Ascending aorta (tissue), 2 donors: Measurements from ENCODE around the gene MYCL. TPM values are rescaled to one million over a fixed set of nuclear protein-coding genes. Genes with fewer than 3 reads are reported as not detected.
A peak's percentile ranks its signal among the peaks of the same experiment; 100 is the strongest.
"Not testable (repeated sequence)": the region's sequence is repeated elsewhere in the genome, so short reads cannot be mapped to it uniquely, and the experiment has no call there.

Experiments
- DNase-seq, 2 donors: peaks; one replicate each; pipeline ENCODE4 v3.0.0-alpha.2; 2019; ENCODE audit warnings: low spot score in 2 of 2
- H3K27ac ChIP-seq, 2 donors: fragments of 200-600 bp; sonication (generic); one replicate each; pipeline ENCODE4 v1.5.1; 2016 to 2017; ENCODE audit warnings: mild to moderate bottlenecking in 1 of 2
- H3K27me3 ChIP-seq: fragments of 200-600 bp; sonication (generic); one replicate; pipeline ENCODE4 v1.5.1; 2017
- H3K36me3 ChIP-seq, 2 donors: fragments of 200-600 bp; sonication (generic); one replicate each; pipeline ENCODE4 v1.5.1; 2016
- H3K4me1 ChIP-seq, 2 donors: fragments of 200-600 bp; sonication (generic); one replicate each; pipeline ENCODE4 v1.5.1; 2016 to 2017; ENCODE audit warnings: mild to moderate bottlenecking in 1 of 2
- H3K4me3 ChIP-seq, 2 donors: fragments of 200-600 bp; sonication (generic); one replicate each; pipeline ENCODE4 v1.5.1; 2016 to 2017; ENCODE audit warnings: mild to moderate bottlenecking in 1 of 2
- H3K9me3 ChIP-seq, 2 donors: fragments of 200-600 bp; sonication (generic); one replicate each; pipeline ENCODE4 v1.5.1; 2016
- intact Hi-C: fragments of 100-400 bp; cut with DNase I; formaldehyde crosslinking; loops from one replicate; pipeline ENCODE4 v1.15.1; 2023
- total RNA-seq: library from RNA; depleted of rRNA; stranded (reverse); fragments of >200 nt; gene quantifications from one replicate; pipeline ENCODE4 v1.1.0, GENCODE V29; 2016
- TF ChIP-seq, protein P1 (sequence below), 3 experiments: fragments of 200-600 bp in 2 of 3; fragments of 450-650 bp in 1 of 3; sonication (generic) in 2 of 3; IDR thresholded peaks; one replicate each; pipeline ENCODE4 v1.5.1; 2016 to 2019; ENCODE audit warnings: antibody characterized with exemption in 3 of 3, mild to moderate bottlenecking in 1 of 3, moderate library complexity in 1 of 3

Gene MYCL
- total RNA-seq, 1 donor from 2014 or later: 22.1 TPM

DNA sequence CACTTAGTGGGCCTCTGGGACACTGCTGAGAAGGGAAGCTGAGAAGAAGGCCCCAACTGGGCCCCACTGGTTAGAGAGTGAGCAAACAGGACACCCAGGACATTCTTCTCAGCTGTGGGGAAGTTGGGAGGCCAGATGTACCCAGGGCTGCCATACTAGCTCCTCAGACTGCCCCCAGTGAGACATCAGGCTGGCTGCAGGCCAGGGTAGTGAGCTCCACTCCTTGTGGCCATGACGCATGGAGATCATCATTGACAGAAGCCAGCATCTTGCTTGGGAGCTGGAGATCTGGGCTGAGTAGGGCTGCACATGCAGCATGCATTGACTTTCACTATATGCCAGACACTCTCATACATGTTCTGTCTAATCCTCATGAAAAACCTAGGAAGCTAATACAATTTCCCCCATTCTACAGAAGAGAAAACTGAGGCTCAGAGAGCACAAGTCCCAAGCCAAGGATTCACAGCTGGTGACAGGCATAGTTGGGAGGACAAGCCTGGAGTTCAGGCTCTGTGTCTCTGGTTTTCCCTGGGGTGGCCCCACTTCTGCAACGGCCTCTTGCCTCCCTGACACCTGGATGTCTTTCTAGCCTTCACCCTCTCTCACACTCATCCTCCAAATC, 24.1 kb upstream of the MYCL start:
- intact Hi-C loops: loop anchor here (5.0 kb wide), 1 partner anchor 46 kb away; no protein-coding TSS in a partner anchor
- TF ChIP-seq, protein P1, sequence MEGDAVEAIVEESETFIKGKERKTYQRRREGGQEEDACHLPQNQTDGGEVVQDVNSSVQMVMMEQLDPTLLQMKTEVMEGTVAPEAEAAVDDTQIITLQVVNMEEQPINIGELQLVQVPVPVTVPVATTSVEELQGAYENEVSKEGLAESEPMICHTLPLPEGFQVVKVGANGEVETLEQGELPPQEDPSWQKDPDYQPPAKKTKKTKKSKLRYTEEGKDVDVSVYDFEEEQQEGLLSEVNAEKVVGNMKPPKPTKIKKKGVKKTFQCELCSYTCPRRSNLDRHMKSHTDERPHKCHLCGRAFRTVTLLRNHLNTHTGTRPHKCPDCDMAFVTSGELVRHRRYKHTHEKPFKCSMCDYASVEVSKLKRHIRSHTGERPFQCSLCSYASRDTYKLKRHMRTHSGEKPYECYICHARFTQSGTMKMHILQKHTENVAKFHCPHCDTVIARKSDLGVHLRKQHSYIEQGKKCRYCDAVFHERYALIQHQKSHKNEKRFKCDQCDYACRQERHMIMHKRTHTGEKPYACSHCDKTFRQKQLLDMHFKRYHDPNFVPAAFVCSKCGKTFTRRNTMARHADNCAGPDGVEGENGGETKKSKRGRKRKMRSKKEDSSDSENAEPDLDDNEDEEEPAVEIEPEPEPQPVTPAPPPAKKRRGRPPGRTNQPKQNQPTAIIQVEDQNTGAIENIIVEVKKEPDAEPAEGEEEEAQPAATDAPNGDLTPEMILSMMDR (IDR thresholded peaks at IDR 0.05): no peak
- H3K27ac ChIP-seq: no peak overlapping the region
- no peak overlapping the region for H3K4me3 ChIP-seq
- no peaks in the 10 kb centered on the region for H3K36me3 ChIP-seq
- no peaks in the 10 kb centered on the region for H3K4me1 ChIP-seq
- no peaks in the 10 kb centered on the region for H3K27me3 ChIP-seq
- H3K9me3 ChIP-seq: no peaks in the 10 kb centered on the region
- no peak for DNase-seq

DNA sequence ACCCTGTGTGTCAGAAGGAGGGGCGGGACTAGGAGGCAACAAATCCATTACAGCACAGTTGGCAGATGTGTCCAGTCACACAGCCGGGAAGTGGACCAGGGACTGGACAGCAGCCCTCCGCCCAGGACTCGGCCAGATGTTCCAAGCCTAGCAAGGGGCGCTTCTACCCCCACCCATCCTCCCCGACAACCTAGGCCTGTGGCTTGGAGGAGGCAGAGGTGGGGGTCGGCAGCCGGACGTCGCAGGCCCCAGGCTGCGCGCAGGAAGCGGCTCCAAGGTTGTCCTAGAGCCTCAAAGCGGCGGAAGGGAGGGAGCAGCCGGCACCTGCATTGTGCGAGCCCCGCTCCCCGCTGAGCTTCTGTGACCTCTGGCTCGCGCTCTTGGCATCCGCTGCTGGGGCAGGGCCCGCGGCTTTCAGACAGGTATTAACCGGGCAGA, 20.6 kb upstream of the MYCL start:
- DNase-seq: no peak
- H3K27ac ChIP-seq: no peak overlapping the region
- no peaks in the 10 kb centered on the region for H3K27me3 ChIP-seq
- no peaks in the 10 kb centered on the region for H3K9me3 ChIP-seq
- no peak overlapping the region for H3K4me3 ChIP-seq
- H3K4me1 ChIP-seq: no peaks in the 10 kb centered on the region
- intact Hi-C loops: no loop called here
- TF ChIP-seq, protein P1 (IDR thresholded peaks at IDR 0.05): no peak
- H3K36me3 ChIP-seq: no peaks in the 10 kb centered on the region

DNA sequence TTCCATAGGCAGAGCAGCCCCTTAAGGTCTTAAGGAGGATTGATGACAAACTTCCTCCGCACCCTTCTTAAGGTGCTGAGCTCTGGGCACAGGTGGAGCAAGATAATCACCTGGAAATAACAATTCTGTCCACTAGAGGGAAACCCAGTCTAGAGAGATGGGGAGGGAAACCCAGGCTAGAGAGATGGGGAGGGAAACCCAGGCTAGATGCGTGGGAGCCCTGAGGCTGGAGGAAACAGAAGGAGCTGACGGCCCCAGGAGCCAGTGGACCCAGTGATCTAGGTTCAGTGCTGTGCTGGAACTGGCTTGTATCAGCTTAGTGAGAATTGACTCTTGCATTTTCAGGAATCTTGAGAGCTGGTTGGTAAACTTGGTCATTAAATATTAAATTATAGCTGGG, 17.8 kb upstream of the MYCL start:
- no peaks in the 10 kb centered on the region for H3K4me1 ChIP-seq
- no peak overlapping the region for H3K27ac ChIP-seq
- H3K36me3 ChIP-seq: no peaks in the 10 kb centered on the region
- TF ChIP-seq, protein P1 (IDR thresholded peaks at IDR 0.05): peak; percentile 9 to 44 (median 21)
- H3K4me3 ChIP-seq: no peak overlapping the region
- no peak for DNase-seq
- H3K27me3 ChIP-seq: no peaks in the 10 kb centered on the region
- no peaks in the 10 kb centered on the region for H3K9me3 ChIP-seq
- intact Hi-C loops: no loop called here

DNA sequence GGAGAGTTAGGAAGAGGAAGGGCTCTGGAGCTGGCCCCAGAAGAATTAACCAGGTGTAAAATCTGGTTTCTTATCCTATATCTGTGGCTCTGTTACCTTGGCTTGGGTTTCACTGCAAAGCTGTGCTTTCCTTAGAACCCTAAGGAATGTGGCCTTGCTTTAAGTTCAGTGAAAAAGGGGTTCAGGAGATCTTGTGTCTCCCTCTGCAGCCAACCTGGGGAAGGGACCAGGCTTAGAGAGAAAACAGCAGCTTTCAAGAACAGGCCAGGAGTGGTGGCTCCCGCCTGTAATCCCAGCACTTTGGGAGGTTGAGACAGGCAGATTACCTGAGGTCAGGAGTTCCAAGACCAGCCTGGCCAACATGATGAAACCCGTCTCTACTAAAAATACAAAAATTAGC, 16.1 kb upstream of the MYCL start:
- Histone ChIP-seq H3K36me3 (no peaks in the 10 kb centered on the region), H3K27me3 (no peaks in the 10 kb centered on the region), H3K4me1 (no peaks in the 10 kb centered on the region), H3K4me3 (no peak overlapping the region), H3K27ac (no peak overlapping the region), H3K9me3 (no peaks in the 10 kb centered on the region)
- no peak for DNase-seq
- intact Hi-C loops: no loop called here
- TF ChIP-seq, protein P1 (IDR thresholded peaks at IDR 0.05): no peak

DNA sequence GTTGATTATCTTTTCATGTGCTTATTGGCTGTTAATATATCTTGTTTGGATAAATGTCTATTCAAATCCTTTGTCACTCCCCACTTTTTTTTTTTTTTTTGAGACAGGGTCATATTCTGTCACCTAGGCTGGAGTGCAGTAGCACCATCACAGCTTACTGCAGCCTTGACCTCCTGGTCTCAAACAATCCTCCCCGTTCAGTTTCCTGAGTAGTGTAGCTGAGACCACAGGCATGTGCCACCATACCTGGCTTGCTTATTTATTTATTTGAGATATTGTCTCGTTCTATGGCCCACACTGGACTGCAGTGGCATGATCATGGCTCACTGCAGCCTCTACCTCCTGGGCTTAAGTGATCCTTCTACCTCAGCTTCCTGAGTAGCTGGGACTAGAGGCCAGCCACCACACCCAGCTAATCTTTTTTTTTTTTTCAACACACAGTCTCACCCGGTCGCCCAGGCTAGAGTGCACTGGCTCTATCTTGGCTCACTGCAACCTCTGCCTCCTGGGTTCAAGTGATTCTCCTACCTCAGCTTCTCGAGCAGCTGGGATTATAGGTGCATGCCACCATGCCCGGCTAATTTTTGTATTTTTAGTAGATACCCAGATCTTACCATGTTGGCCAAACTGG, 13.9 kb upstream of the MYCL start:
- intact Hi-C loops: no loop called here
- H3K9me3 ChIP-seq: no peaks in the 10 kb centered on the region
- no peak overlapping the region for H3K27ac ChIP-seq
- no peak for DNase-seq
- no peaks in the 10 kb centered on the region for H3K4me1 ChIP-seq
- H3K36me3 ChIP-seq: no peaks in the 10 kb centered on the region
- no peak overlapping the region for H3K4me3 ChIP-seq
- H3K27me3 ChIP-seq: no peaks in the 10 kb centered on the region
- TF ChIP-seq, protein P1 (IDR thresholded peaks at IDR 0.05): no peak

DNA sequence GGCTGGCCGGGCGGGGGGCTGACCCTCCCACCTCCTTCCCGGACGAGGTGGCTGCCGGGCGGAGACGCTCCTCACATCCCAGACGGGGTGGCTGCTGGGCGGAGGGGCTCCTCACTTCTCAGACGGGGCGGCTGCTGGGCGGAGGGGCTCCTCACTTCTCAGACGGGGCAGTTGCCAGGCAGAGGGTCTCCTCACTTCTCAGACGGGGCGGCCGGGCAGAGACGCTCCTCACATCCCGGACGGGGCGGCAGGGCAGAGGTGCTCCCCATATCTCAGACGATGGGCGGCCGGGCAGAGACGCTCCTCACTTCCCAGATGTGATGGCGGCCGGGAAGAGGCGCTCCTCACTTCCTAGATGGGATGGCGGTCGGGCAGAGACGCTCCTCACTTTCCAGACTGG, 11.4 kb upstream of the MYCL start:
- H3K4me3 ChIP-seq, DNase-seq, H3K36me3 ChIP-seq, H3K9me3 ChIP-seq, H3K4me1 ChIP-seq, H3K27ac ChIP-seq, intact Hi-C loops, H3K27me3 ChIP-seq: not testable (repeated sequence)
